GM12878 (cell line): ENCODE measurements around the gene DHRS12. TPM values are rescaled to one million over a fixed set of nuclear protein-coding genes. Genes with fewer than 3 reads are reported as not detected.

Experiments used
- ATAC-seq: fragments of 200-7000 bp; cut with Tn5 transposase; 3 replicates; pipeline ENCODE4 v1.9.1; 2020; ENCODE audit warnings: mild to moderate bottlenecking, moderate library complexity
- BruUV-seq: library from RNA; stranded (reverse); fragments of 400-500 nt; replicated peaks from 2 replicates; lab custom pipeline; 2021; lab: Mats Ljungman, UMichigan
- CTCF ChIA-PET: fragments of 300-600 bp; sonication (Branson Sonifier 250); formaldehyde crosslinking; extraction: SDS; loops from one replicate; lab custom pipeline; 2021; ENCODE audit warnings: inconsistent platforms; lab: Yijun Ruan, JAX
- POLR2A ChIA-PET: fragments of 350-600 bp; formaldehyde crosslinking; extraction: SDS; loops from one replicate; lab custom pipeline; 2021; ENCODE audit warnings: inconsistent platforms; lab: Charles Lee
- RAD21 ChIA-PET: fragments of 300-600 bp; sonication (Branson Sonifier 250); formaldehyde crosslinking; loops from one replicate; lab custom pipeline; 2023; ENCODE audit warnings: antibody characterized with exemption; ENCODE audit not compliant: unreplicated experiment; lab: Charles Lee
- SMC1A ChIA-PET: fragments of 300-600 bp; sonication (Branson Sonifier 250); formaldehyde crosslinking; loops from one replicate; lab custom pipeline; 2023; ENCODE audit not compliant: unreplicated experiment, uncharacterized antibody; lab: Charles Lee
- DNase-seq: peaks from one replicate; pipeline ENCODE4 v3.0.0-alpha.2; 2011; ENCODE audit warnings: low read depth, low spot score
- FAIRE-seq: peaks from 3 replicates; lab custom pipeline; 2011; peaks lifted over from hg19 to GRCh38; lab: Jason Lieb, UNC
- H2AFZ ChIP-seq: 2 replicates; pipeline ENCODE4 v1.6.0; 2011; ENCODE audit warnings: low read depth, low read length, control low read depth; ENCODE audit not compliant: control insufficient read depth
- H3K27ac ChIP-seq: 2 replicates; pipeline ENCODE4 v1.5.1; 2011; ENCODE audit warnings: control low read depth; ENCODE audit not compliant: control insufficient read depth, insufficient read depth
- H3K27me3 ChIP-seq, 2 experiments: replicated peaks in 1 of 2; 2 replicates each; pipeline versions ENCODE4 v1.6.0 to v1.6.1; 2011; ENCODE audit warnings: low read length in 1 of 2; ENCODE audit not compliant: control insufficient read depth in 2 of 2, insufficient read depth in 2 of 2
- H3K36me3 ChIP-seq, 2 experiments: 2 replicates each; pipeline ENCODE4 v1.5.1; 2011; ENCODE audit warnings: low read length in 1 of 2; ENCODE audit not compliant: control insufficient read depth in 2 of 2, insufficient read depth in 2 of 2
- H3K4me1 ChIP-seq: 2 replicates; pipeline ENCODE4 v1.6.1; 2011; ENCODE audit warnings: mild to moderate bottlenecking, low read length, moderate library complexity, mixed read lengths; ENCODE audit not compliant: control insufficient read depth, insufficient read depth
- H3K4me2 ChIP-seq: 2 replicates; pipeline ENCODE4 v1.6.0; 2011; ENCODE audit warnings: control low read depth; ENCODE audit not compliant: control insufficient read depth, insufficient read depth
- H3K4me3 ChIP-seq: fragments of 200-600 bp; sonication (generic); 2 replicates; pipeline ENCODE4 v1.5.1; 2016
- H3K79me2 ChIP-seq: 2 replicates; pipeline ENCODE4 v1.6.0; 2011; ENCODE audit warnings: low read length; ENCODE audit not compliant: control insufficient read depth, insufficient read depth
- H3K9ac ChIP-seq: 2 replicates; pipeline ENCODE4 v1.8.0; 2011; ENCODE audit warnings: low read length, control low read depth, mixed read lengths; ENCODE audit not compliant: control insufficient read depth, insufficient read depth
- H3K9me3 ChIP-seq: replicated peaks from 3 replicates; pipeline ENCODE4 v1.5.1; 2011; ENCODE audit warnings: mild to moderate bottlenecking, low read length; ENCODE audit not compliant: control insufficient read depth, insufficient read depth
- H4K20me1 ChIP-seq: 2 replicates; pipeline ENCODE4 v1.6.0; 2011; ENCODE audit not compliant: control insufficient read depth, insufficient read depth
- ASH2L ChIP-seq: fragments of 300-600, 200-600 bp; sonication (generic); IDR thresholded peaks from 2 replicates; pipeline ENCODE4 v1.6.1; 2017; ENCODE audit warnings: low read depth, mild to moderate bottlenecking, borderline replicate concordance
- CREB1 ChIP-seq: IDR thresholded peaks from 2 replicates; pipeline ENCODE4 v1.6.1; 2012; ENCODE audit warnings: low read depth, mild to moderate bottlenecking, inconsistent platforms
- HCFC1 ChIP-seq: fragments of 150-350 bp; IDR thresholded peaks from 2 replicates; pipeline ENCODE4 v1.6.1; 2014; ENCODE audit warnings: low read length
- PAX8 ChIP-seq: fragments of 450-650 bp; IDR thresholded peaks from 2 replicates; pipeline ENCODE4 v1.6.1; 2017; ENCODE audit warnings: mild to moderate bottlenecking, moderate library complexity
- ZNF207 ChIP-seq: fragments of 450-650 bp; IDR thresholded peaks from 2 replicates; pipeline ENCODE4 v1.6.1; 2014; ENCODE audit warnings: antibody characterized with exemption, mild to moderate bottlenecking, borderline replicate concordance
- WGBS: methylation state at CpG from one replicate; pipeline ENCODE4 v1.1.6; 2016; ENCODE audit warnings: low lambda C conversion rate; ENCODE audit not compliant: insufficient replicate concordance, insufficient coverage; ENCODE audit errors: missing lambda C conversion rate; 5-methylcytosine and 5-hydroxymethylcytosine counted together
- in situ Hi-C: fragments of 300-500 bp; cut with MboI; formaldehyde crosslinking; loops from 9 replicates; pipeline ENCODE4 v1.14.3; 2018; ENCODE audit warnings: mixed read lengths
- intact Hi-C: fragments of 100-400 bp; cut with micrococcal nuclease; formaldehyde crosslinking; loops from one replicate; pipeline ENCODE4 v1.14.2; 2022; ENCODE audit not compliant: unreplicated experiment
- polyA plus RNA-seq, 11 experiments: library from polyadenylated mRNA; depleted of rRNA in 4 of 11; unstranded in 6 of 11; stranded (reverse) in 5 of 11; fragments of >200 nt; fragmentation: Nextera tagmentation in 4 of 11; fragmentation: Illumina TruSeq in 1 of 11; extraction: Ambion mirVana in 4 of 11; extraction: Trizol in 1 of 11; gene quantifications; 1 replicate in 1 of 11; 2 replicates in 10 of 11; pipeline versions ENCODE4 v1.2.1 to v1.2.3, GENCODE V29; 2011 to 2016; ENCODE audit warnings: inconsistent platforms in 2 of 11, missing spikeins in 2 of 11, low read depth in 1 of 11
- total RNA-seq, 4 experiments: library from RNA; depleted of rRNA in 3 of 4; stranded (reverse); fragments of >200 nt in 3 of 4; fragmentation: Illumina TruSeq in 1 of 4; extraction: Trizol in 1 of 4; gene quantifications; 2 replicates each; pipeline versions ENCODE4 v1.2.1 to v1.2.3, GENCODE V29; 2013 to 2021
- TF ChIP-seq, protein P1 (sequence below): IDR thresholded peaks from 2 replicates; pipeline ENCODE4 v1.6.1; 2011; ENCODE audit warnings: borderline replicate concordance, low read depth, mild to moderate bottlenecking, moderate library complexity, low read length; ENCODE audit not compliant: insufficient read depth, poor library complexity, severe bottlenecking
- TF ChIP-seq, protein P2 (sequence below): IDR thresholded peaks from 2 replicates; pipeline ENCODE4 v1.6.1; 2011; ENCODE audit warnings: mild to moderate bottlenecking, low read depth, low read length, moderate library complexity; ENCODE audit not compliant: insufficient replicate concordance

Gene DHRS12
- total and polyA plus RNA-seq, 10 of the 15 experiments (the other 5 are each of a cell fraction or from before 2014, with no cell fraction given), result 2.9 to 11.3 (median 8.2) TPM

DNA sequence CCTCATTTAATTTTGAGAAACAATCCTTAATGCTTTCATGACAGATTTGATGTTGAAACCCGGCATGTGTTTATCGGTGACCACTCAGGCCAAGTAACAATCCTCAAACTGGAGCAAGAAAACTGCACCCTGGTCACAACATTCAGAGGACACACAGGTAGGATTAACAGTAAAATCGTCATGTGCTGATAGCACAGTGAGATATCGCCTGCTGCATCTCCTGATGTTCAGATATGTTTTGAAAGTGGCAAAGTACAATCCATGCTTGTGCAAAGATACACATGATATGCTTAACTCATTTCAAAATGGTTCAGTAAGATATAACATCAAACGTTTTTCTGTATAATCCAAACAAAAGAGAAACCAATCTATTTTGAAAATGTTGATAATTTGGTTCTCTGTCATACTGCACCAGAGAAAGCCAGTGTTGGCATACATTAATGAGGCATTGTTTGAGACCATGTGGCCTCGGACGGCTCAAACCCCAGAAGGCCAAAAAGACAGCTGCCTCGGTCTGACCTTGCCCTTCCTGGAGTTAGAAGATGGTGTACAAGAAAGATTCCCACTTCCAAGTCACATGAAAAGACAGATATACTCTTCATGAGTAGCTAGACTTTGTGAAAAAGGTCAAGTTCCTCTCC, 76.2 kb downstream of the DHRS12 start:
- DNase-seq (no peak), FAIRE-seq (no peak), ATAC-seq (no peak)
- RAD21 ChIA-PET, result no interaction called here
- H2AFZ ChIP-seq, result no peak overlapping the region
- no peaks in the 10 kb centered on the region for H3K27me3 ChIP-seq
- H3K36me3 ChIP-seq, result peaks cover 0 to 2% of the 10 kb centered on the region in 2 experiments; a peak in 1 of 4 replicates
- SMC1A ChIA-PET, result interaction anchor here (1.2 to 1.6 kb wide), 3 partner anchors 13 to 293 kb away, joined by 3 to 4 read pairs (median 3); no protein-coding TSS in a partner anchor
- in situ Hi-C loops (no loop called here), intact Hi-C loops (no loop called here)
- no peak overlapping the region for H3K4me2 ChIP-seq
- TF ChIP-seq, protein P1, sequence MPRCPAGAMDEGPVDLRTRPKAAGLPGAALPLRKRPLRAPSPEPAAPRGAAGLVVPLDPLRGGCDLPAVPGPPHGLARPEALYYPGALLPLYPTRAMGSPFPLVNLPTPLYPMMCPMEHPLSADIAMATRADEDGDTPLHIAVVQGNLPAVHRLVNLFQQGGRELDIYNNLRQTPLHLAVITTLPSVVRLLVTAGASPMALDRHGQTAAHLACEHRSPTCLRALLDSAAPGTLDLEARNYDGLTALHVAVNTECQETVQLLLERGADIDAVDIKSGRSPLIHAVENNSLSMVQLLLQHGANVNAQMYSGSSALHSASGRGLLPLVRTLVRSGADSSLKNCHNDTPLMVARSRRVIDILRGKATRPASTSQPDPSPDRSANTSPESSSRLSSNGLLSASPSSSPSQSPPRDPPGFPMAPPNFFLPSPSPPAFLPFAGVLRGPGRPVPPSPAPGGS, result no peak
- no peak for TF ChIP-seq ZNF207
- no peak for TF ChIP-seq CREB1
- TF ChIP-seq, protein P2, sequence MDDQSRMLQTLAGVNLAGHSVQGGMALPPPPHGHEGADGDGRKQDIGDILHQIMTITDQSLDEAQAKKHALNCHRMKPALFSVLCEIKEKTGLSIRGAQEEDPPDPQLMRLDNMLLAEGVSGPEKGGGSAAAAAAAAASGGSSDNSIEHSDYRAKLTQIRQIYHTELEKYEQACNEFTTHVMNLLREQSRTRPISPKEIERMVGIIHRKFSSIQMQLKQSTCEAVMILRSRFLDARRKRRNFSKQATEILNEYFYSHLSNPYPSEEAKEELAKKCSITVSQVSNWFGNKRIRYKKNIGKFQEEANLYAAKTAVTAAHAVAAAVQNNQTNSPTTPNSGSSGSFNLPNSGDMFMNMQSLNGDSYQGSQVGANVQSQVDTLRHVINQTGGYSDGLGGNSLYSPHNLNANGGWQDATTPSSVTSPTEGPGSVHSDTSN, result no peak
- TF ChIP-seq ASH2L, result no peak
- TF ChIP-seq HCFC1, result no peak
- no peak for TF ChIP-seq PAX8
- H3K4me3 ChIP-seq, result no peak overlapping the region
- no TSS peak for BruUV-seq
- no peak overlapping the region for H3K9ac ChIP-seq
- POLR2A ChIA-PET, result no interaction called here
- H3K79me2 ChIP-seq, result no peaks in the 10 kb centered on the region
- WGBS, result 88% methylated on average over 8 of the region's 8 CpGs
- H4K20me1 ChIP-seq, result no peaks in the 10 kb centered on the region
- H3K9me3 ChIP-seq, result no peaks in the 10 kb centered on the region
- H3K4me1 ChIP-seq, result no peaks in the 10 kb centered on the region
- H3K27ac ChIP-seq, result no peak overlapping the region
- CTCF ChIA-PET, result no interaction called here
